Measurements from ENCODE around the gene PDE1A.

The PDE1A gene

DNA sequence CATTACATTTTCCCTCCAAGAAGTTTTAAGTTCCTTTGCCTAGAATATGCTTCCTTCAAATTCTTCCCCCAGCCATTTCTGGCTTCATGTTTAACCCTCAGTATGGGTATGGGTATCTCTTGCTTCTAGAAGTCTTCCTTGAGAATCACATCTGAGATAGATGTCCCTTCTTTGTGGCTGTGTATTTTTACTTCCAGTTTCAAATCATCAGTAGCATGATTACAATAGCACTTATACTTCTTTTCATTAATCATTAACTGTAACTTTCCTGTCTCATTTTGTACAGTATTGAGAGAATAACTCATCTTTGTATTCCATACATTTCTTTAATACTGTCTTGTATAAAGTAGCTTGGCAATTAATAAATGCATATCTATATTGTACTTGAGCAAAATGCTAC is 17.3 kb upstream of the PDE1A start:
- DNase-seq, result no peak
- intact Hi-C loops (cut with DNase I; ENCODE audit: low total_unique reads), result no loop called here
- H3K27ac ChIP-seq, result peak overlapping the region in 1 of 2 donors; percentile 62
- H3K4me3 ChIP-seq, result no peak overlapping the region
- H3K4me1 ChIP-seq, result peaks cover 0 to 56% (median 21%) of the 10 kb centered on the region in 4 donors
- no peaks in the 10 kb centered on the region for H3K36me3 ChIP-seq
- TF ChIP-seq CTCF (IDR thresholded peaks at IDR 0.05), result no peak
- H3K9me3 ChIP-seq, result no peaks in the 10 kb centered on the region
- H3K27me3 ChIP-seq, result no peaks in the 10 kb centered on the region

DNA sequence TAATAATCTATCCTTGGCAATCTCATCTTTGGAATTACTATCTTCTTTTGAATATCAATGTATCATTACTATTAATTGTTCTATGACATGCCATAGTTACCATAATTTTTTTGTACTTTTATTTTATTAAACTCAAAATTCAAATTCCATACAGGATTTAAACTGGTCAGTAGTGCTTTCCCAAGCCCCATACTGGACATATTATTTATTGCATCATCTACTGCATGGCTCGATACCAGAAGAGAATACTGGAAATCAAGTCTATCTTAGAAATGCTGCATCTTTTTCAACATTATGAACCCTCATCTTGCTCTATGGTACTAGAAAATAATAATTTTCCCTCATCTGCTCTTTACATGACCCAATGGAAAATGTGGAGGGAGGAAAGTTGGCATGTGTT is 9.4 kb upstream of the PDE1A start:
- Histone ChIP-seq H3K27ac (no peak overlapping the region), H3K4me3 (no peak overlapping the region), H3K36me3 (no peaks in the 10 kb centered on the region), H3K4me1 (peaks cover 0 to 15% (median 5%) of the 10 kb centered on the region in 4 donors), H3K9me3 (no peaks in the 10 kb centered on the region), H3K27me3 (no peaks in the 10 kb centered on the region)
- intact Hi-C loops (cut with DNase I; ENCODE audit: low total_unique reads), result no loop called here
- TF ChIP-seq CTCF (IDR thresholded peaks at IDR 0.05), result no peak
- DNase-seq, result no peak

- Histone ChIP-seq H3K27ac (peak overlapping the region in 1 of 2 donors; percentile 51), H3K27me3 (no peaks in the 10 kb centered on the region), H3K4me3 (no peak overlapping the region), H3K9me3 (no peaks in the 10 kb centered on the region), H3K4me1 (peaks cover 0 to 15% (median 5%) of the 10 kb centered on the region in 4 donors), H3K36me3 (no peaks in the 10 kb centered on the region)
- intact Hi-C loops (cut with DNase I; ENCODE audit: low total_unique reads), result no loop called here
- DNase-seq, result no peak
- TF ChIP-seq CTCF (IDR thresholded peaks at IDR 0.05), result no peak
Observed at GRCh38 chr2:182435754-182436153, 8.9 kb upstream of the PDE1A start.

GRCh38 chr2:182432051-182432450 is 5.2 kb upstream of the PDE1A start:
- intact Hi-C loops (cut with DNase I; ENCODE audit: low total_unique reads), result no loop called here
- Histone ChIP-seq H3K4me1 (peaks cover 0 to 22% (median 5%) of the 10 kb centered on the region in 4 donors), H3K36me3 (no peaks in the 10 kb centered on the region), H3K27ac (no peak overlapping the region), H3K27me3 (no peaks in the 10 kb centered on the region), H3K4me3 (no peak overlapping the region), H3K9me3 (no peaks in the 10 kb centered on the region)
- DNase-seq, result no peak
- no peak for TF ChIP-seq CTCF (IDR thresholded peaks at IDR 0.05)

DNA sequence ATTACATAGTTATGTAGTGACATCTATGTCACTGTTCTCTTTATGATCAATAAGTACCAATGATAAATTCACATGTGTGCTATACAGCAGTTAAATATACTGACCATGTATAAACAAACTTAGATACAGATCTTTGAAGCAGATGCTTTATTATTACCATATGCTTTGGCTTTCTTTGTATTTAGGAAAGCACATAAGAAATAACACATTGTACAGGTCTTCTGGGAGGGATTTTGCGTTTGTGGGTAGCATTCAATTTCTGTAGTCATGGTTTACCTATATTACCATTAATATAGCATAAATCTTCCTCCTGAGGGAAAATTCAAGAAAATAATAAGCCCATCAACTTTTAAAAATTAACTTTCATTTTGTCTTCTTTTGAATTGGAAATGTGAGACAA is 1.6 kb upstream of the PDE1A start:
- DNase-seq, result no peak
- Histone ChIP-seq H3K4me3 (no peak overlapping the region), H3K27me3 (no peaks in the 10 kb centered on the region), H3K4me1 (peaks cover 0 to 17% (median 3%) of the 10 kb centered on the region in 4 donors), H3K36me3 (no peaks in the 10 kb centered on the region), H3K9me3 (no peaks in the 10 kb centered on the region), H3K27ac (no peak overlapping the region)
- intact Hi-C loops (cut with DNase I; ENCODE audit: low total_unique reads), result loop anchor here (10.0 kb wide), 1 partner anchor 54 kb away; no protein-coding TSS in a partner anchor
- no peak for TF ChIP-seq CTCF (IDR thresholded peaks at IDR 0.05)
